Stimulated activated memory B cell treated with anti-CD40 and anti-IgM and Interleukin-4, amounts not matched to agents 10 μg/mL and 1 μg/mL and 100 μg/mL, for 72 hours (primary cell): Measurements from ENCODE around the gene SERPINA1.

Source experiments
- ATAC-seq: fragments of 150-1000 bp; cut with Tn5 transposase; 2 replicates; pipeline ENCODE4 v1.10.0; 2021
- H3K27ac Mint-ChIP-seq: one replicate; pipeline ENCODE4 v1.8.0; 2022; ENCODE audit warnings: mild to moderate bottlenecking, mixed read lengths
- H3K27me3 Mint-ChIP-seq: one replicate; pipeline ENCODE4 v1.8.0; 2022; ENCODE audit warnings: mixed read lengths
- H3K36me3 Mint-ChIP-seq: one replicate; pipeline ENCODE4 v1.8.0; 2022; ENCODE audit warnings: mixed read lengths
- H3K4me1 Mint-ChIP-seq: one replicate; pipeline ENCODE4 v1.8.0; 2022; ENCODE audit warnings: mixed read lengths
- H3K4me3 Mint-ChIP-seq: one replicate; pipeline ENCODE4 v1.8.0; 2022; ENCODE audit warnings: mild to moderate bottlenecking, moderate library complexity, mixed read lengths
- H3K9me3 Mint-ChIP-seq: one replicate; pipeline ENCODE4 v1.8.0; 2022; ENCODE audit warnings: mixed read lengths

The SERPINA1 gene

GRCh38 chr14:94392510-94392935 lies 4.1 kb upstream of the SERPINA1 start:
- no peak for ATAC-seq
- Mint-ChIP-seq H3K4me3 (no peak overlapping the region), H3K4me1 (no peaks in the 10 kb centered on the region), H3K27ac (no peak overlapping the region), H3K36me3 (no peaks in the 10 kb centered on the region), H3K9me3 (no peaks in the 10 kb centered on the region), H3K27me3 (peaks cover under 1% of the 10 kb centered on the region)

- Mint-ChIP-seq H3K36me3 (no peaks in the 10 kb centered on the region), H3K27me3 (no peaks in the 10 kb centered on the region), H3K4me1 (no peaks in the 10 kb centered on the region), H3K27ac (no peak overlapping the region), H3K9me3 (no peaks in the 10 kb centered on the region), H3K4me3 (no peak overlapping the region)
- no peak for ATAC-seq
These were observed 3.0 kb upstream of the SERPINA1 start for GRCh38 chr14:94391281-94391975.

- Mint-ChIP-seq H3K27ac (no peak overlapping the region), H3K4me3 (no peak overlapping the region)
These were observed 2.1 kb upstream of the SERPINA1 start for GRCh38 chr14:94390372-94391086.

GRCh38 chr14:94389731-94390371 lies 1.4 kb upstream of the SERPINA1 start:
- Mint-ChIP-seq H3K27me3 (no peaks in the 10 kb centered on the region), H3K36me3 (no peaks in the 10 kb centered on the region), H3K4me3 (no peak overlapping the region), H3K9me3 (no peaks in the 10 kb centered on the region), H3K4me1 (no peaks in the 10 kb centered on the region), H3K27ac (no peak overlapping the region)
- ATAC-seq, result no peak

More at GRCh38 chr14:94390372-94391086, 2.1 kb upstream of the SERPINA1 start:
- H3K4me1 Mint-ChIP-seq, result no peaks in the 10 kb centered on the region
- ATAC-seq, result no peak
- H3K36me3 Mint-ChIP-seq, result no peaks in the 10 kb centered on the region
- H3K9me3 Mint-ChIP-seq, result no peaks in the 10 kb centered on the region
- no peaks in the 10 kb centered on the region for H3K27me3 Mint-ChIP-seq

GRCh38 chr14:94389104-94389469 lies 685 bp upstream of the SERPINA1 start:
- H3K27me3 Mint-ChIP-seq, result no peaks in the 10 kb centered on the region
- no peak for ATAC-seq
- no peak overlapping the region for H3K27ac Mint-ChIP-seq
- H3K4me1 Mint-ChIP-seq, result no peaks in the 10 kb centered on the region
- H3K4me3 Mint-ChIP-seq, result no peak overlapping the region
- no peaks in the 10 kb centered on the region for H3K36me3 Mint-ChIP-seq
- H3K9me3 Mint-ChIP-seq, result no peaks in the 10 kb centered on the region

GRCh38 chr14:94388027-94388383 lies 397 bp downstream of the SERPINA1 start:
- Mint-ChIP-seq H3K27ac (no peak overlapping the region), H3K4me1 (no peaks in the 10 kb centered on the region), H3K36me3 (no peaks in the 10 kb centered on the region), H3K27me3 (no peaks in the 10 kb centered on the region), H3K9me3 (no peaks in the 10 kb centered on the region), H3K4me3 (no peak overlapping the region)
- no peak for ATAC-seq

GRCh38 chr14:94387051-94388026 lies 1.1 kb downstream of the SERPINA1 start:
- H3K4me1 Mint-ChIP-seq, result no peaks in the 10 kb centered on the region
- no peak overlapping the region for H3K27ac Mint-ChIP-seq
- ATAC-seq, result no peak
- no peak overlapping the region for H3K4me3 Mint-ChIP-seq
- H3K27me3 Mint-ChIP-seq, result no peaks in the 10 kb centered on the region
- no peaks in the 10 kb centered on the region for H3K9me3 Mint-ChIP-seq
- H3K36me3 Mint-ChIP-seq, result no peaks in the 10 kb centered on the region

GRCh38 chr14:94386085-94387031 lies 2.0 kb downstream of the SERPINA1 start:
- H3K27ac Mint-ChIP-seq, result no peak overlapping the region
- no peaks in the 10 kb centered on the region for H3K4me1 Mint-ChIP-seq
- H3K27me3 Mint-ChIP-seq, result no peaks in the 10 kb centered on the region
- H3K9me3 Mint-ChIP-seq, result no peaks in the 10 kb centered on the region
- no peak for ATAC-seq
- H3K36me3 Mint-ChIP-seq, result no peaks in the 10 kb centered on the region
- H3K4me3 Mint-ChIP-seq, result no peak overlapping the region

GRCh38 chr14:94385553-94386057 lies 2.8 kb downstream of the SERPINA1 start:
- no peak overlapping the region for H3K4me3 Mint-ChIP-seq
- H3K27ac Mint-ChIP-seq, result no peak overlapping the region
- no peaks in the 10 kb centered on the region for H3K4me1 Mint-ChIP-seq
- H3K36me3 Mint-ChIP-seq, result no peaks in the 10 kb centered on the region
- no peak for ATAC-seq
- no peaks in the 10 kb centered on the region for H3K27me3 Mint-ChIP-seq
- H3K9me3 Mint-ChIP-seq, result no peaks in the 10 kb centered on the region

- Mint-ChIP-seq H3K27ac (no peak overlapping the region), H3K9me3 (no peaks in the 10 kb centered on the region), H3K4me1 (no peaks in the 10 kb centered on the region), H3K27me3 (no peaks in the 10 kb centered on the region), H3K36me3 (no peaks in the 10 kb centered on the region), H3K4me3 (no peak overlapping the region)
- no peak for ATAC-seq
These were observed 4.1 kb downstream of the SERPINA1 start for GRCh38 chr14:94384342-94384741.

GRCh38 chr14:94383777-94384176 lies 4.6 kb downstream of the SERPINA1 start:
- H3K36me3 Mint-ChIP-seq, result no peaks in the 10 kb centered on the region
- H3K27me3 Mint-ChIP-seq, result no peaks in the 10 kb centered on the region
- H3K9me3 Mint-ChIP-seq, result no peaks in the 10 kb centered on the region
- H3K4me3 Mint-ChIP-seq, result no peak overlapping the region
- no peaks in the 10 kb centered on the region for H3K4me1 Mint-ChIP-seq
- no peak overlapping the region for H3K27ac Mint-ChIP-seq
- ATAC-seq, result no peak

GRCh38 chr14:94382716-94383596 lies 5.4 kb downstream of the SERPINA1 start:
- no peak overlapping the region for H3K4me3 Mint-ChIP-seq

GRCh38 chr14:94382099-94382715 lies 6.2 kb downstream of the SERPINA1 start:
- Mint-ChIP-seq H3K4me1 (no peaks in the 10 kb centered on the region), H3K36me3 (no peaks in the 10 kb centered on the region), H3K27me3 (peaks cover 7% of the 10 kb centered on the region), H3K9me3 (no peaks in the 10 kb centered on the region), H3K27ac (no peak overlapping the region), H3K4me3 (no peak overlapping the region)
- ATAC-seq, result no peak

More at GRCh38 chr14:94382716-94383596, 5.4 kb downstream of the SERPINA1 start:
- no peaks in the 10 kb centered on the region for H3K4me1 Mint-ChIP-seq
- no peaks in the 10 kb centered on the region for H3K9me3 Mint-ChIP-seq
- ATAC-seq, result no peak
- H3K27me3 Mint-ChIP-seq, result no peaks in the 10 kb centered on the region
- no peak overlapping the region for H3K27ac Mint-ChIP-seq
- no peaks in the 10 kb centered on the region for H3K36me3 Mint-ChIP-seq
